HCEC 1CT (cell line): ENCODE results near the gene PARP6.

Source experiments
- DNase-seq: peaks from one replicate; pipeline ENCODE4 v3.0.0-alpha.2; 2017

The PARP6 gene

DNA sequence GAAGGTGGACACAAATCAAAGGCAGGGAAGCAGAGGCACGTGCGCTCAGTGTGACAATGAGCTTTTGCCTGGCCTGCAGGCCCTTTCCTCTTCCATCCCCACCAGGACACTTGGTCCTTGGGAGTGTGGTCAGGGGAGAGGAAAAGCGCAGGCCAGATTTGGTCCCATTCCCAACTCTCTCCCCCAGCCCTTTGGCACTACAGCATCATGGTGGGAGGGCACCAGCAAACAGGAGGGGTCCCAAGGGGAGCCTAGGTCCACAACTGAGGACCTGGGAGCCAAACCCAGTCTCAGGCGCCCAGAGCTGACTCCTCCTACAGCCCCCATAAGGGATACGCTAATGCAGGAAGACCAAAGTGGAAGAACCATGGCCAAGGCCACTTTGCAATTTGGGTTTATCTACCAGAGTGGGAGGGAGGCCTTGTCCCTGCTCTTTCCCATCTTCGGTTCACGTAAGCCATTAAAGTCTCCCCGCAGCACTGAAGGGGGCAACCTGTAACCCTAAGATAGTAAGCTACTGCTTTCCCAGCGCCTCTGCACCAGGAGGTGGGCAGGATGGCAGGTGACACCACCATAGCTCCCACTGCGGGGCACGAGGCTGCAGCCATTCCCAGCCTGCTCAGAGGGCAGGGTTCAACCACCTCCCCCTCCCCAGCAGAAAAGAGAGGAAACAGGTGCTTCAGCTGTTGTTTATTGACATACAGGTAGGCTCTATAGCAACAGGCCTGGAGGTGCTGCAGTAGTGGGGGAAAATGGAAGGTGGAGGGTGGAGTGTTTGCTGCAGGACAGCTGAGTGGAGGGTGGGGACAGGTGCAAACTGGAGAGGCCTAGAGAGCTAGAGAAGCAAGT is 73.8 kb downstream of the PARP6 start:
- DNase-seq = no peak

DNA sequence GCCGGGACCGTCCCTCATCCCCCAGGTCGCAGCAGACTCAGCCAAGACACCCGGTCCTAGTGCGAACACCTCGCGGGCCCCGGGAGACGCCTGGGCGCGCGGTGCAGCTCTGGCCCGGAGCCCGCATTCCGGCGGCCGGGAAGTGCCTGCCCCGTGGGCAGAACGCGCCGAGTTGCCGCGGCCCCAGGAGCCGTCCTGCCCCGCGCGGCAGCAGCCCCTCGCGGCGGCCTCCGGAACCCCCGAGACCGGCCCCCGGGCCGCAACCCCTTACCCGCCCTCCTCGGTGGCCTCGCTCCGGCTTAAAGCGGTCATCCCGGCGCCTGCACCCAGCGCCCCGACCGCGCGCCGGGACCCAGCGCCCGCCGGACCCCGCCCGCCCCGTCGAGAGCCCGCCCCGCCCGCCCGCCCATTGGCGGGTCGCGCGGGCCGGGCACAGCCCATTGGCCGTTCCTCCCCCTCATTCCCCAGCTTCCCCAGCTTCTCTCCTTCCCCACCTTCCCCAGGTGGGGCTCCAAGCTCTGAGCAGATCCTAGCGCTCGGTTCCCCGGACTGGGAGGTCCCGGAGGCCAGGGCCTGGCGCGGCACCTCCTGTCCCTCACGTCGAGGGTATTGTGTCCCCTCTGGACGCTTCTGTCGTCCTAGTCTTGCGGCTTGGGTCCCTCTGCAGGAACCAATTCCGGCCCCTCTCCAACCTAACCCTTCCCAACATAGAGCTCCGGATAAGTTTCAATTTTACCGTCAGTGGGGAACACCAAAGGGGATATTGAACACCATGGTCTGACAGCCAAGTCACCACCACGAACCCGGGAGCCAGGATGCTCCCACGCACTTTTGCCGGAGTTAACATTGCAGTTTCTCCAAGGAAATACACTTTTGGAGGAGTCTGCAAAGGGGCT is 74.6 kb downstream of the PARP6 start, which contains the start of gene GRAMD2A:
Gene GRAMD2A, minus strand, starts transcription at position 328 of the 896 bp plus-strand sequence.
- DNase-seq = peak; percentile 40

DNA sequence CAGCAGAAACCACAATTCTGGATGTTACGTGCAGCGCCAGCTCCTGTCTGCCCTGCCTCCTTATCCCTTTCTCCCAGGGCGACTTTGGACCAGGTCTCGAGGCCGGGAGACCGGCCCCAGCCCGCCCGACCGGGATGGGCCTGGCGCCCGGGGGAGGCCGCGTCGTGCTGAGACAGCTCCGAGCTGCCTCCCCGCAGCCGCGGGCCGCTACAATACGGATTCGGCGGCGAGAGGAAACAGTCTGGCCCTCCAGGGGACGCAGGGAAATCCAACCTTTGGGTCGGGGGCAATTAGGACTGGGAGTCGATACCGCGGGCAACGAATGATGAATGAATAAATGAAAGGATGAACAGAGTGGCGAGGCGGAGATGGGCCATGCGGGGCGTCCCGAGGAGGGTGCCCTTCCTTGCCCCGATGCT is 75.3 kb downstream of the PARP6 start:
- DNase-seq = no peak

DNA sequence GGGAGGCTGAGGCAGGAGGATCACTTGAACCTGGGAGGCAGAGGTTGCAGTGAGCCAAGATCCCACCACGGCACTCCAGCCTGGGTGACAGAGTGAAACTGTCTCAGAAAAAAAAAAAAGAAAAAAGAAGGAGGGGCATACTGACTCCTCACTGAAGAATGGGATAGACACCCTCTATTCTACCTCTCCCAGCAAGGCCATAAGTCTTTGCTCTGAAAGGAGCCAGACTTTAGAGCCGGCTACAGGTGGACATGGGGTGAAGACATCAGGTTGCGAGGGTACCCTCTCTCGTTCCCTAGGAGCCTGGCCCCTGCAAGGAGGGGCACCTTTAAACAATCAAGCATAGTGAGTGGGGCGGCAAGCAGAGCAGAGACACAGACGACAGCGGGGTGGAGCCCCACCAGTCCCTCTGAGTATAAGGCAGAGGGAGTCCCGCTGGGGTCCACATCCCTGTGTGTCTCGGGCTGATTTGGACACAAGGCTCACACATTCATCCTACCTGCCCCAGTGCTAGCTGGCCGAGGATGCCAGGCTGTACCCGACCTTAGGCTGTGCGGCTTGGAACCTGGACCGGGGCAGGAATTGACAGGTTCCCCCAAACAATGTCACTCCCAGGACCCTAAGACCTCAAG is 75.8 kb downstream of the PARP6 start:
- no peak for DNase-seq

DNA sequence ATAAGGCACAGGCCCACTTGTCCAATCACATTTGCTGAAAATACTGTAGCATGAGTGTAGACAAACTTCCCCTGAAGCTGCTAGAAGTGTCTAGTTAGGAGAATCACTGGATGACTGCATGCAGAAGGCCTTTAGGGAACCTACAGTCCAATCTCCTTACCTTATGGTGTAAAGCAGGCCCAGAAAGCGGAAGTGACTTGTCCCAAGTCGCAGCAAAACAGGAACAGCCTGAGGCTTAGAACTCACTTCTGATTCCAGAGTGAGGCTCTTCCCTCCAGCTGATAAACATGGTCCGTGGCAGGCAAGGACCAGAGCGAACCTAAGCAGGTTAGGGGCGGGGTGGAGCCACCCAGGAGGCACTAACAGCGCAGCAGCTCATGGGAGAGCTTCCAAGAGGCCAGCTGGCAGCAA is 77.2 kb downstream of the PARP6 start:
- no peak for DNase-seq

DNA sequence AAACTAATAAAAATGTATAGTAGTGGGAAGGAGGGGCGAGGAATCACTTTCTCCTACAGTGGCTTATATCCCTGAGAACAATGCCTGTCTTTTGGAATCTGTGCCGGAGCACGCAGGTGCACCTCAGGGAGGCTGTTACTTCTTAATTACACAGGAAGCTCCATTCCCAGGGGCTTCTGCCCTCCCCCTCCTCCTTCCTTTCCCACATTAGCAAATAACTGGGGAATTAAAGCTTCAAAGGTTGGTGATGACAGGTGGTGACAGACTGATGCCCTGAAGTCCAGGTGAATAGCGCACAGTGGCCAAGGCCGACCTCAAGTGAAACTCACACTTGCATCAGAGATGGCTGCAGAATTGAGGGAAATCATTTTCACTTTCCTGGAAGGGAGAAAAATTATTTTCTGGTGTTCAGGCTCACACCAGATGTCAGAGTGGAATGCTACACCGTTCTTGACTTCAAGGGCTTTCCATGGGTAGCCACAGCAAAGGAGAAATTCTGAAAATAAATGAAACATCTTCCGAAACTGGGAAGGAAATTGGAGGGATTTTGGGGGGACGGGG is 78.4 kb downstream of the PARP6 start:
- no peak for DNase-seq

DNA sequence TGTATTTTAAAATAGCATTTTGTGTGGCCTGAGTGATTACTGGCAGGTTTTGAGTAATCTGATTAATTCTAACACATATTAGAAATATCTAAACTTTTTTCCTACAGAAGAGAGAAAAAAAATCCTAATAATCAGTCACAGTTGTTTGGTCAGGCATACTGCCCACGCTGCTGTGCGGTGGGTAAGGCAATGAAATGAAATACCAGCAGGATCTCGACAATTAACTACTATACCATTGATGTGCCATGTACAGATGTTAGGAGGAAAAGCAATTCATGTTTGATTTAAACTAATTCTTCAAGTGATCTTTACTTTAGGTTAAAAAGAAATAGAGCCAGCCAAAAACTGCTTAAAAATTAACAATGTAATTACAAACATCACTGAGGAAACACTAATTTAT is 79.9 kb downstream of the PARP6 start:
- no peak for DNase-seq
